Measurements from ENCODE around the gene CFAP57. TPM values are rescaled to one million over a fixed set of nuclear protein-coding genes. Genes with fewer than 3 reads are reported as not detected.

Gene CFAP57
- total and polyA plus RNA-seq, 2 of the 13 experiments (the other 11 are each of a cell fraction or from before 2014, with no cell fraction given): 0.01 TPM; not detected in 1

- TF ChIP-seq TRAFD1 (CRISPR knock-in tag; IDR thresholded peaks at IDR 0.05; ENCODE audit: borderline replicate concordance) (no peak), HNF1B (CRISPR knock-in tag; IDR thresholded peaks at IDR 0.05) (peak; percentile 80), RFXANK (CRISPR knock-in tag; IDR thresholded peaks at IDR 0.05) (peak; percentile 82; the same call in 1 of the 2 replicates), ZNF225 (CRISPR knock-in tag; IDR thresholded peaks at IDR 0.05) (peak; percentile 80; the same call in 1 of the 2 replicates), ZFP90 (CRISPR knock-in tag; IDR thresholded peaks at IDR 0.05; ENCODE audit: borderline replicate concordance) (peak; percentile 69; the same call in 1 of the 2 replicates), RNF219 (CRISPR knock-in tag; IDR thresholded peaks at IDR 0.05) (no peak), FOXJ3 (CRISPR knock-in tag; IDR thresholded peaks at IDR 0.05; ENCODE audit: borderline replicate concordance) (0 out of 2 replicates have a peak, but pooled peaks have one; percentile 16), SYNCRIP (IDR thresholded peaks at IDR 0.05; ENCODE audit: insufficient read depth, low read depth, low read length) (no peak), ZNF83 (CRISPR knock-in tag; IDR thresholded peaks at IDR 0.05; ENCODE audit: borderline replicate concordance) (0 out of 2 replicates have a peak, but pooled peaks have one; percentile 50), CREM (IDR thresholded peaks at IDR 0.05) (peak; percentile 34; the same call in 1 of the 2 replicates), CREM (CRISPR knock-in tag; IDR thresholded peaks at IDR 0.05) (no peak)
- TF ChIP-seq, protein P1, sequence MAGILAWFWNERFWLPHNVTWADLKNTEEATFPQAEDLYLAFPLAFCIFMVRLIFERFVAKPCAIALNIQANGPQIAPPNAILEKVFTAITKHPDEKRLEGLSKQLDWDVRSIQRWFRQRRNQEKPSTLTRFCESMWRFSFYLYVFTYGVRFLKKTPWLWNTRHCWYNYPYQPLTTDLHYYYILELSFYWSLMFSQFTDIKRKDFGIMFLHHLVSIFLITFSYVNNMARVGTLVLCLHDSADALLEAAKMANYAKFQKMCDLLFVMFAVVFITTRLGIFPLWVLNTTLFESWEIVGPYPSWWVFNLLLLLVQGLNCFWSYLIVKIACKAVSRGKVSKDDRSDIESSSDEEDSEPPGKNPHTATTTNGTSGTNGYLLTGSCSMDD (CRISPR knock-in tag; IDR thresholded peaks at IDR 0.05): no peak
- TF ChIP-seq, protein P2, sequence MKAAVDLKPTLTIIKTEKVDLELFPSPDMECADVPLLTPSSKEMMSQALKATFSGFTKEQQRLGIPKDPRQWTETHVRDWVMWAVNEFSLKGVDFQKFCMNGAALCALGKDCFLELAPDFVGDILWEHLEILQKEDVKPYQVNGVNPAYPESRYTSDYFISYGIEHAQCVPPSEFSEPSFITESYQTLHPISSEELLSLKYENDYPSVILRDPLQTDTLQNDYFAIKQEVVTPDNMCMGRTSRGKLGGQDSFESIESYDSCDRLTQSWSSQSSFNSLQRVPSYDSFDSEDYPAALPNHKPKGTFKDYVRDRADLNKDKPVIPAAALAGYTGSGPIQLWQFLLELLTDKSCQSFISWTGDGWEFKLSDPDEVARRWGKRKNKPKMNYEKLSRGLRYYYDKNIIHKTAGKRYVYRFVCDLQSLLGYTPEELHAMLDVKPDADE (CRISPR knock-in tag; IDR thresholded peaks at IDR 0.05): no peak
- TF ChIP-seq, protein P3, sequence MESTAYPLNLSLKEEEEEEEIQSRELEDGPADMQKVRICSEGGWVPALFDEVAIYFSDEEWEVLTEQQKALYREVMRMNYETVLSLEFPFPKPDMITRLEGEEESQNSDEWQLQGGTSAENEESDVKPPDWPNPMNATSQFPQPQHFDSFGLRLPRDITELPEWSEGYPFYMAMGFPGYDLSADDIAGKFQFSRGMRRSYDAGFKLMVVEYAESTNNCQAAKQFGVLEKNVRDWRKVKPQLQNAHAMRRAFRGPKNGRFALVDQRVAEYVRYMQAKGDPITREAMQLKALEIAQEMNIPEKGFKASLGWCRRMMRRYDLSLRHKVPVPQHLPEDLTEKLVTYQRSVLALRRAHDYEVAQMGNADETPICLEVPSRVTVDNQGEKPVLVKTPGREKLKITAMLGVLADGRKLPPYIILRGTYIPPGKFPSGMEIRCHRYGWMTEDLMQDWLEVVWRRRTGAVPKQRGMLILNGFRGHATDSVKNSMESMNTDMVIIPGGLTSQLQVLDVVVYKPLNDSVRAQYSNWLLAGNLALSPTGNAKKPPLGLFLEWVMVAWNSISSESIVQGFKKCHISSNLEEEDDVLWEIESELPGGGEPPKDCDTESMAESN (CRISPR knock-in tag; conservative IDR thresholded peaks at IDR 0.05): peak; percentile 67
Measured at GRCh38 chr1:43171876-43172526, at the start of gene CFAP57, which contains the start of gene EBNA1BP2 (continued).
